ENCODE results near the gene DNAJB14.

The DNAJB14 gene

GRCh38 chr4:99853999-99854398, 92.4 kb downstream of the DNAJB14 start:
- TF ChIP-seq CTCF (IDR thresholded peaks at IDR 0.05; ENCODE audit: low read depth, low read length, missing control alignments) = no peak
- in situ Hi-C loops (cut with HindIII; ENCODE audit: low sequenced_read_pairs) = no loop called here
- H3K4me3 ChIP-seq (ENCODE audit: low read depth, low read length) = no peak overlapping the region
- no peak for DNase-seq (ENCODE audit: low read depth)

GRCh38 chr4:99853190-99853589, 93.2 kb downstream of the DNAJB14 start:
- TF ChIP-seq CTCF (IDR thresholded peaks at IDR 0.05; ENCODE audit: low read depth, low read length, missing control alignments) = no peak
- no peak overlapping the region for H3K4me3 ChIP-seq (ENCODE audit: low read depth, low read length)
- no peak for DNase-seq (ENCODE audit: low read depth)
- in situ Hi-C loops (cut with HindIII; ENCODE audit: low sequenced_read_pairs) = no loop called here

GRCh38 chr4:99852199-99852749, 94.1 kb downstream of the DNAJB14 start:
- no peak for DNase-seq (ENCODE audit: low read depth)
- in situ Hi-C loops (cut with HindIII; ENCODE audit: low sequenced_read_pairs) = no loop called here
- H3K4me3 ChIP-seq (ENCODE audit: low read depth, low read length) = no peak overlapping the region
- no peak for TF ChIP-seq CTCF (IDR thresholded peaks at IDR 0.05; ENCODE audit: low read depth, low read length, missing control alignments)

GRCh38 chr4:99848591-99849001, 97.8 kb downstream of the DNAJB14 start:
- in situ Hi-C loops (cut with HindIII; ENCODE audit: low sequenced_read_pairs) = no loop called here
- H3K4me3 ChIP-seq (ENCODE audit: low read depth, low read length) = no peak overlapping the region
- DNase-seq (ENCODE audit: low read depth) = no peak

GRCh38 chr4:99847362-99847976, 98.9 kb downstream of the DNAJB14 start:
- TF ChIP-seq CTCF (IDR thresholded peaks at IDR 0.05; ENCODE audit: low read depth, low read length, missing control alignments) = no peak
- no peak for DNase-seq (ENCODE audit: low read depth)
- in situ Hi-C loops (cut with HindIII; ENCODE audit: low sequenced_read_pairs) = no loop called here
- no peak overlapping the region for H3K4me3 ChIP-seq (ENCODE audit: low read depth, low read length)

More at GRCh38 chr4:99848591-99849001, 97.8 kb downstream of the DNAJB14 start:
- no peak for TF ChIP-seq CTCF (IDR thresholded peaks at IDR 0.05; ENCODE audit: low read depth, low read length, missing control alignments)

GRCh38 chr4:99846891-99847290, 99.5 kb downstream of the DNAJB14 start:
- H3K4me3 ChIP-seq (ENCODE audit: low read depth, low read length) = no peak overlapping the region
- no peak for DNase-seq (ENCODE audit: low read depth)
- no peak for TF ChIP-seq CTCF (IDR thresholded peaks at IDR 0.05; ENCODE audit: low read depth, low read length, missing control alignments)
- in situ Hi-C loops (cut with HindIII; ENCODE audit: low sequenced_read_pairs) = no loop called here

Data from astrocyte of the cerebellum (primary cell).